GM19395 (cell line): ENCODE measurements around the gene HNRNPM.
"Not testable (repeated sequence)": the region's sequence is repeated elsewhere in the genome, so short reads cannot be mapped to it uniquely, and the experiment has no call there.

Experiments
- ATAC-seq: cut with Tn5 transposase; IDR thresholded peaks from one replicate; pipeline ENCODE4 v1.9.1; 2021; ENCODE audit warnings: mild to moderate bottlenecking, moderate library complexity; ENCODE audit not compliant: unreplicated experiment

HNRNPM gene

GRCh38 chr19:8506402-8506957 lies 61.7 kb downstream of the HNRNPM start:
- ATAC-seq, result no peak

GRCh38 chr19:8510589-8511115 lies 65.9 kb downstream of the HNRNPM start:
- no peak for ATAC-seq

DNA sequence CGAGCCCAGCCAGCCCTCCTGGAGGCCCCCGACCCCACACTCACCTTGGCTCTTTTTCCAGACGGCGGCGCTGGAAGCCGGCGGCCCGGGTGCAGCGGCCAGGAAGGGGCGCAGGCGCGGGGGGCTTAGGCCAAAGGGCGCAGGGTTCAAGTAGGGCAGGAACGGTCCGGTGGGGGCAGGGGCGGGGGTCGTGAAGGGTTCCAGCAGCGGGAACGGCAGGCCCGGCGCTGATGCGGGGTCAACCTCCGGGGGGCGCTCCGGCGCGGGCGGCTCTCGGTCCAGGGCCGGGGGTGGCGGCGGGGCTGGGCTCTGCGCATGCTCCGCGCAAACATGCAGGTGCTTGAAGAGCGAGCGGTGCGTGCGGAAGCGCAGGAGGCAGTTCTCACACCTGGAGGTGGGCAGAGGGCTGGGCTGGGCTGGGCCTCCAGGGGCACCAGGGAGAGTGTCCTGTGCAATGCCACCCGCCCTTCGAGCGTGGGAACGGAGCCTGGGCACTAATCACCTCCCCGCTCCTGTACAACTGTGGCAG lies 66.9 kb downstream of the HNRNPM start:
- ATAC-seq, result no peak

DNA sequence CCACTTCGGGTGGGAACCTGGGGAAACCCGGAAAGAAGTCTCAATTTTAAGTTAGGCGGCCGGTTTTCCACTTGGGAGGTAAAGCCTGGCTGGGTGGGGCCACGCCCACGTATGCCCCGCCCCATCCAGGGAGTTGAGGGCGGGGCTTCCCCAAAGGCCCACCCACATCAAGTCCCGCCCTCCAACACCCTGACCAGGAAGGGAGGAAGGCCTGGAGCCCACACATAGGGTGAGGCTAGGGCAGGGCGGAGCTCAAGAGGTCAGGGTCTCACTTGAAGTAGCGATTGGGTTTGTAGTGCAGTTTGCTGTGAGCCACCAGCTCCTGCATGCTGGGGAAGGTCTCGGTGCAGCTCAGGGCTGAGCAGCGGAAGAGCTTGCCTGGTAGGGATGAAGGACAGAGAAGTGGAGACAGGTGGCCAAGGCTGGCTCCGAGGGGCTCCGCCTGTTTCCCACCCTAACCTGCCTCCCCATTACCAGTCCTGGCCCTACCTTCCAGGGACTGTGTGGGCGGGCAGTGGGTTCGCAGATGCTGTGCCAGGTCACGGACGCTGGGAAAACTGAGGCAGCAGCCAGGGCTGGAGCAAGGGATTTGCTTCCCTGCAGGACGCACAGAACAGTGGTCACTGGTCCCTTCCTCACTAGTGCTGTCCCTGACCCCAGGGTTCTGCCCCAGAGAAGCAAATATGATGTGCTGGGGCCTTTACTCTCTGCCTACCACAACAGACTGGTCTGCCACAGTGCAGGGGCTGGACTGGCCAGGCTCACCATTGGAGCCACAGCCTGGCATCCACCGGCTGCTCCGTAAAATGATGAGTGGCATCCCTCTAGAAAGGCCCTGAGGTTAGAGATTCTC lies 67.6 kb downstream of the HNRNPM start:
- ATAC-seq, result no peak

DNA sequence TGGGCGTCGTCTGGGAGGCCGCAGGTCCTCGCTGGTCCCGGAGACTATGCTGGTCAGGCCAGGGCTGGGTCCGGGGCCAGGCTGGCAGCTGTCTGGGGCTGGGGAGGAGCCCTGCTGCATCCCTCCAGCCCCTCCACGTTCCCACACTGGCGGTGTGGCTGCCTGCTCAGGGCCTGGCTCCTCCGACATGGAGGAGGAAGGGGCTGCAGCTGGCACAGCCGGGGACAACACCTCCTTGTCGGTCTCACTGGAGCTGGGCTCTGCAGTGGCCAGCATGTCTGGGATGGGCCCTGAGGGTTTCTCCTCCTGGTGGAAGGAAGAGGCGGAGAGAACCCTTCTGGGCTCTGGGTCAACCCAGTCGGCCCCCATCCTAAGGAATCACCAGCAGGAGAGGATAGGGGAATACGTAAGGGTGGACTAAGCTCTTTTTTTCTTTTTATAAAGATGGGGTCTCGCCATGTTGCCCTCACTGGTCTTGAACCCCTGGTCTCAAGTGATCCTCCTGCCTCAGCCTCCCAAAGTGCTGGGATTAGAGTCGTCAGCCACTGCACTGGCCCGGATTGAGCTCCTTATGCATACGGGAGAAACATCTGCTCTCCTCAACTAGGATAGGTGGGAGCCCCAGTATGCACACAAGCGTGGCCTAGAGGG lies 68.4 kb downstream of the HNRNPM start:
- ATAC-seq, result no peak

- peak; percentile 87 for ATAC-seq
Measured at GRCh38 chr19:8513687-8514504, 69.1 kb downstream of the HNRNPM start, which contains the start of gene ZNF414. TSS of gene ZNF414 (minus strand) at chr19:8514167. CDS start at chr19:8514046, 121 bp downstream.

GRCh38 chr19:8514505-8515009 lies 69.8 kb downstream of the HNRNPM start:
- not testable (repeated sequence) for ATAC-seq

- no peak for ATAC-seq
Measured at GRCh38 chr19:8515317-8515716, 70.5 kb downstream of the HNRNPM start.

DNA sequence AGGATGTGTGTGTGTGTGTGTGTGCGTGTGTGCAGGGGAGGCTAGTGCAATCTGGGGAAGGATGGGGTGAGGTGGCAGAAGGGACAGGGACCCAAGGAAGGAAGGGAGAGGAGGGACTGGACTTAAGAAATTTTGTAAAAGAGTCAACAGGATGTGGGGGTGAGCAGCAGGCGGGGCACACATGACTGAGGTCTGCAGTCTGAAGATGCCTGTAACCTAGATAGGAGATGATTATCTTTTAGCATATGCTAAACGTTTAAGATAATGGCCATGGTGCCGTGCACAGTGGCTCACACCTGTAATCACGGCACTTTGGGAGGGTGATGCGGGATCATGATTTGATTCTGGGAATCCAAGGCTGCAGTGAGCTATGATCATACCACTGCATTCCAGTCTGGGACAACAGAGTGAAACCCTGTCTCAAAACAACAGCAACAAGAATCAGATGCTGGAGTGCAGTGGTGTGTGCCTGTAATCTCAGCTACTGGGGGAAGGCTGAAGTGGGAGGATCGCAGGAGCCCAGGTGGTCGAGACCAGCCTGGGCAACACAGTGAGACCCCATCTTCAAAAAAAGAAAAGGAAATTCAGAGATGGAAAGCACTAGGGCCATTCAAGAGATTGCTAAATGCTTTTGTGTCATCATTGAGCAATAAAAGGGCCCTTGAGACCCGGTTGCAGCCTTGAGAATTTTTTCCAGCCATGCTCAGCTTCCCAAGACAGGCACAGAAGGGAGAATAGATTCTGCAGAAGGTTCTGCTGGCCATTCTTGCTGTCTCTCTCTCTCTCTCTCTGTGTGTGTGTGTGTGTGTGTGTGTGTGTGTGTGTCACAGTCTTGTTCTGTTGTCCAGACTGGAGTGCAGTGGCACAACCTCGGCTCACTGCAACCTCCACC lies 73.0 kb downstream of the HNRNPM start:
- ATAC-seq, result no peak

GRCh38 chr19:8518536-8518935 lies 73.8 kb downstream of the HNRNPM start:
- ATAC-seq, result no peak

GRCh38 chr19:8519388-8519787 lies 74.6 kb downstream of the HNRNPM start:
- ATAC-seq, result no peak

DNA sequence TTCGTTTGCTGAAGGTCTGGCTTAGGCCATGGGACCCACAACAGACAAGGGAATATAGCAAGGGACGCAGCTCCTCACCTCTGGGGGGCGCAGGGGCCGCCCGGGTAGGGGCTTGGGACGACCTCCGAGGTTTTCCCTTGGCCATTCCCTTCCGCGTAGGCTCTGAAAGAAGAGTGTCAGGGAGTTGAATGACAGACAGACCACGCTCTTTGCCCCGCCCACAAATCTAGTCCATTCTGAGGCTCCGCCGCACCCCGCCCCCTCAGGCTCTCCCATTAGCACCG lies 80.6 kb downstream of the HNRNPM start:
- no peak for ATAC-seq

- ATAC-seq, result no peak
Measured at GRCh38 chr19:8526345-8527091, 81.7 kb downstream of the HNRNPM start.

- ATAC-seq, result no peak
Measured at GRCh38 chr19:8528500-8528899, 83.7 kb downstream of the HNRNPM start.

DNA sequence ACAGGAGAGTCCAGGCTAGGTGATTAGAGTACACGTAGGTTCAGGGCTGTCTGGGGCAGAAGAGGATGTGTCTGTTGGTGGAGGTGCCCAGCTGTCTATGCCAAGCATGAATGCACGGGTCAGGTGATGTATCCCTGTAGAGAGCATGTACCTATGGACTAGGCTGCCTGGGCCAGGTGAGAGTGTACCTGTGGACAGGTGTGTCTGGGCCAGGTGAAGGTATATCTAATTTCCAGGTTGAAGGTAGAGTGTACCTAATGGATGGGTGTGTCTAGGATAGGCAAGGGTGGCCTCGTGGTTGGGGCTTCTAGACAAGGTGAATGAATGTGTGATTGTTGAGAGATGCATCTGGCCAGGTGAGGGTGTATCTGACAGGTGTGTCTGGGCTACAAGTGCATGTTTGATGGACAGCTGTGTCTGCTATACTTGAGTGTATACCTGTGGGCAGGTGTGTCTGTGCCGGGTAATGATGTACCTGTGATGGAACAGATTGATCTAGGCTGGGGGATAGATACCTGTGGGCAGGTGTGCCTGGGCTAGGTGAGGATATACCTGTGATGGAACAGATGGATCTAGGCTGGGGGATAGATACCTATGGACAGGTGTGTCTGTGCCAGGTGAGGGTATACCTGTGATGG lies 84.7 kb downstream of the HNRNPM start:
- no peak for ATAC-seq

GRCh38 chr19:8530061-8530679 lies 85.4 kb downstream of the HNRNPM start:
- ATAC-seq, result no peak

DNA sequence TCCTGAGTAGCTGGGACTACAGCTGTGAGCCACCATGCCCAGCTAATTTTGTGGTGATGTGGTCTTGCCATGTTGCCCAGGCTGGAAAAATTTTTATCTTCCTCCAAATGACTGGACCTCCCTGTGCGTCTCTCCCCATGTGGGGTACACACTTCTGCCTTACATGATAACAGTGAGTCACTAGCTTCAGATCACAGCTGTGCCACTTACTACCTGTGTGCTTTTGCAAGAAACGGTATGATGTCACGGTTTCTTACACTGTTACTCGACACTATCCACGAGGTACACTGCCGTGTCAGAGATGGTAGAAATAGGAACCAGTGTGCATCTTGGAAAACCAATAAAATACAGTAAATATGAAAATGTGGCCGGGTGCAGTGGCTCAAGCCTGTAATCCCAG lies 86.7 kb downstream of the HNRNPM start:
- ATAC-seq, result no peak

DNA sequence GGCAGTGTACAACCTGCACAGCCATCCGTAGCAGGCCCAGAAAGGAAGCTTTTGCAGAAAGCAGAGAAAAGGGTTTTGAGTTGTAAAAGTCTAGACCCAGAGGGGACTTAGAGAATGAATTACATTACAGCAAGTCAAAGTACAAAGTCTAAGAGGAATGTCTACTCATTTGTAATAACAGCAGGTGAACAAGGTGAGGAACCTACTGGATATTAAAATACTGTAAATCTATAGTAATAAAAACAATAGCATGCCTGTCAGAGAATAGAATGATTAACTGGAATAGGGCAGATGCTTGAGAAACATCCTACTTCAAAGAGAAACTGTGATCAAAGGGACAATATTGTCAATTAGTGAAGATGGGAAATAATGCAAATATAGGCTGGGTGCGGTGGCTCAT lies 87.5 kb downstream of the HNRNPM start:
- no peak for ATAC-seq
